Body of pancreas (tissue), 4 donors: ENCODE results near the gene IFT27. TPM values are rescaled to one million over a fixed set of nuclear protein-coding genes. Genes with fewer than 3 reads are reported as not detected.

Source experiments
- ATAC-seq: fragments of 150-250 bp; one replicate; pipeline ENCODE4 v1.9.1; 2016
- DNase-seq, 4 donors: peaks; one replicate each; pipeline ENCODE4 v3.0.0-alpha.2; 2019
- H3K27ac ChIP-seq, 4 donors: fragments of 200-600 bp; sonication (generic); 1 replicate in 3 of 4; 2 replicates in 1 of 4; pipeline versions ENCODE4 v1.5.1 to v1.6.1; 2016 to 2019; ENCODE audit warnings: mild to moderate bottlenecking in 1 of 4, mixed read lengths in 1 of 4, moderate library complexity in 1 of 4
- H3K27me3 ChIP-seq, 2 donors: fragments of 200-600 bp; sonication (generic); one replicate each; pipeline ENCODE4 v1.6.0; 2016; ENCODE audit warnings: mild to moderate bottlenecking in 1 of 2
- H3K36me3 ChIP-seq, 2 donors: fragments of 200-600 bp; sonication (generic); replicated peaks in 1 of 2; 2 replicates each; pipeline ENCODE4 v1.5.1; 2016; ENCODE audit warnings: low read depth in 2 of 2; ENCODE audit not compliant: insufficient read depth in 1 of 2
- H3K4me1 ChIP-seq: fragments of 200-600 bp; sonication (generic); one replicate; pipeline ENCODE4 v1.6.0; 2016
- H3K4me3 ChIP-seq, 2 donors: fragments of 200-600 bp; sonication (generic); 1 replicate in 1 of 2; 2 replicates in 1 of 2; pipeline ENCODE4 v1.5.1; 2016 to 2019
- H3K9me3 ChIP-seq, 3 donors: fragments of 200-600 bp; sonication (generic); 1 replicate in 2 of 3; 2 replicates in 1 of 3; pipeline ENCODE4 v1.5.1; 2016
- CTCF ChIP-seq, 7 experiments: fragments of 450-650 bp in 4 of 7; fragments of 200-600 bp in 3 of 7; sonication (generic) in 3 of 7; IDR thresholded peaks; one replicate each; pipeline ENCODE4 v1.5.1; 2016 to 2019; ENCODE audit warnings: antibody characterized with exemption in 7 of 7
- POLR2A ChIP-seq, 3 donors: fragments of 450-650 bp; IDR thresholded peaks; one replicate each; pipeline ENCODE4 v1.6.1; 2016; ENCODE audit warnings: antibody characterized with exemption in 3 of 3, mild to moderate bottlenecking in 2 of 3
- WGBS, 2 donors: methylation state at CpG; one replicate each; pipeline ENCODE4 v1.1.5; 2017; 5-methylcytosine and 5-hydroxymethylcytosine counted together
- intact Hi-C: fragments of 100-400 bp; cut with DNase I; formaldehyde crosslinking; loops from one replicate; pipeline ENCODE4 v1.15.1; 2023
- total RNA-seq, 2 donors: library from RNA; depleted of rRNA; stranded (reverse); fragments of >200 nt; gene quantifications; one replicate each; pipeline ENCODE4 v1.1.0, GENCODE V29; 2016

Gene IFT27
- total RNA-seq, 2 donors from 2014 or later: 7.6 to 15.8 TPM

- 84 to 85% methylated on average over 11 of the region's 11 CpGs for WGBS, 2 donors
- intact Hi-C loops: no loop called here
Measured at GRCh38 chr22:36765943-36766450, 9.9 kb downstream of the IFT27 start.

GRCh38 chr22:36765131-36765942, 10.6 kb downstream of the IFT27 start:
- TF ChIP-seq CTCF (IDR thresholded peaks at IDR 0.05) (no peak), POLR2A (IDR thresholded peaks at IDR 0.05) (no peak)
- Histone ChIP-seq H3K9me3 (no peaks in the 10 kb centered on the region), H3K4me3 (no peak overlapping the region), H3K36me3 (no peaks in the 10 kb centered on the region), H3K27me3 (no peaks in the 10 kb centered on the region), H3K4me1 (peaks cover 9% of the 10 kb centered on the region), H3K27ac (no peak overlapping the region)
- no peak for ATAC-seq
- intact Hi-C loops: no loop called here
- no peak for DNase-seq
- WGBS, 2 donors: 89 to 97% methylated on average over 16 to 17 of the region's 17 CpGs

More at GRCh38 chr22:36765943-36766450, 9.9 kb downstream of the IFT27 start:
- Histone ChIP-seq H3K4me3 (no peak overlapping the region), H3K27me3 (no peaks in the 10 kb centered on the region), H3K36me3 (no peaks in the 10 kb centered on the region), H3K4me1 (peaks cover 9% of the 10 kb centered on the region), H3K27ac (no peak overlapping the region), H3K9me3 (no peaks in the 10 kb centered on the region)
- ATAC-seq (no peak), DNase-seq (no peak)
- TF ChIP-seq POLR2A (IDR thresholded peaks at IDR 0.05): no peak
- no peak for TF ChIP-seq CTCF (IDR thresholded peaks at IDR 0.05)

DNA sequence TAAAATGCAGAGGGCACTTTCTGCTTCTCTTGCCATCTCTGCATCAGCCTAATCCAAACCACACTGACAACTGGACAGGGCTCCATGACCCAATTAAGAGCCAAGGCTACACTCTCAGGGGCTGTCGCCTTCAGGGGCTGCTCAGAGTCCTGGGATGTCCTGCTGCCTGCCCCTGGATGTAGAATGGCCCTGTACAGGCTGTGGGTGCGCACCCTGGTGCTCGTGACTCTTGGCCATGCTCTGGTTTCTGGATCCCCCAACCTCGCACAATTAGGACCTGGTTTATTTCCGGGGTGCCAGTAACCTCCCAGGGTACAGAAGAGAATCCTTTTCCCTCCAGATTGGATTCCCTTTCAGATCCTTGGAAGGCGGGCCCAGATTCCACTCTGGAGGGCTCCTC, 11.3 kb downstream of the IFT27 start:
- intact Hi-C loops: no loop called here
- H3K27ac ChIP-seq: no peak overlapping the region
- DNase-seq: no peak

DNA sequence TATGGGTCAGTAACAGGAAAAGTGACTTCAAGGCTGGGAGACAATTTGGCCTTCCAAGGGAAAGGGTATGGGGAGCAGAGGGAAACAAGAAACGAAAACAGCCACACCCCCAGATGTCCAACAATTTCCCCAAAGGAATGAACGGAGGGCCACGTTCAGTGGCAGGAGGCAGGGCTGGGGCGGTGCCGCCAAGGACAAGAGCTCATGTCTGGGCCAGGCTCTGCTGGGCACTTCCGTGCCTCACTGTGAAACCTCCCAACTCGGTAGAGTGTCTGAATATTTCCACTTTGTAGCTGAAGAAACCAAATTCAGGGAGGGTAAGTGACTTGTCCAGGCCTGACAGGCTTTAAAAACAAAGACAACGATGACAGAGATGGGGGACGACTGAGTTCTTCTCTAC, 11.9 kb downstream of the IFT27 start:
- TF ChIP-seq POLR2A (IDR thresholded peaks at IDR 0.05): no peak
- no peak for TF ChIP-seq CTCF (IDR thresholded peaks at IDR 0.05)
- intact Hi-C loops: no loop called here
- 94 to 95% methylated on average over 9 of the region's 9 CpGs for WGBS, 2 donors
- peaks cover 9% of the 10 kb centered on the region for H3K4me1 ChIP-seq
- ATAC-seq (no peak), DNase-seq (no peak)
- H3K9me3 ChIP-seq: no peaks in the 10 kb centered on the region
- H3K27ac ChIP-seq: no peak overlapping the region
- H3K36me3 ChIP-seq: no peaks in the 10 kb centered on the region
- H3K27me3 ChIP-seq: no peaks in the 10 kb centered on the region
- H3K4me3 ChIP-seq: no peak overlapping the region

More for the DNA sequence above, 11.3 kb downstream of the IFT27 start:
- Histone ChIP-seq H3K9me3 (no peaks in the 10 kb centered on the region), H3K27me3 (no peaks in the 10 kb centered on the region), H3K4me1 (peaks cover 9% of the 10 kb centered on the region), H3K4me3 (no peak overlapping the region), H3K36me3 (no peaks in the 10 kb centered on the region)
- TF ChIP-seq CTCF (IDR thresholded peaks at IDR 0.05) (no peak), POLR2A (IDR thresholded peaks at IDR 0.05) (no peak)
- ATAC-seq: no peak
- 84 to 95% methylated on average over 4 to 6 of the region's 6 CpGs for WGBS, 2 donors
